Measurements from ENCODE around the gene GLI3.

GLI3 gene

GRCh38 chr7:42011846-42012245, 225.2 kb downstream of the GLI3 start:
- ChIA-PET CTCF (no interaction called here), POLR2A (no interaction called here)
- DNase-seq (ENCODE audit: extremely low spot score): no peak
- TF ChIP-seq ARNT (IDR thresholded peaks at IDR 0.05): no peak

DNA sequence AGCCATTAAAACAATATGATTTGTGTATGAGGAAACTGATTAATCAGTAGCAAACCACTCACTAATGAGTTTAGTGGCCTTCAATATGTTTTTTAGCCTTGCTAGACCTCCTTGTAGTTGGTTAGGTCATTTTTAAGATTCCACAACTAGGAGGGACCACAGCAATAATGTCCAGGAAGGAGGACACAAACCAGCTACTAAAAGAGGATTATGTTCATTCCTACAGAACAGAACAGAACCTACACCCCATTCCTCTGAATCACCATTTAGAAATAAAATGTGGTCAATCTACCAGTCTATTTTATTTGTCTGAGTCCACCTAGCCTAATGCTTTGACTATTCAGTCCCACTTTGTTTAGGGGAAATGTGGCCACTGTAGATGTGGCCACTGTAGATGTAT, 226.3 kb downstream of the GLI3 start:
- DNase-seq (ENCODE audit: extremely low spot score): no peak
- ChIA-PET POLR2A (no interaction called here), CTCF (no interaction called here)
- TF ChIP-seq HDGF (IDR thresholded peaks at IDR 0.05; ENCODE audit: borderline replicate concordance): no peak
- no peak for TF ChIP-seq ARNT (IDR thresholded peaks at IDR 0.05)

DNA sequence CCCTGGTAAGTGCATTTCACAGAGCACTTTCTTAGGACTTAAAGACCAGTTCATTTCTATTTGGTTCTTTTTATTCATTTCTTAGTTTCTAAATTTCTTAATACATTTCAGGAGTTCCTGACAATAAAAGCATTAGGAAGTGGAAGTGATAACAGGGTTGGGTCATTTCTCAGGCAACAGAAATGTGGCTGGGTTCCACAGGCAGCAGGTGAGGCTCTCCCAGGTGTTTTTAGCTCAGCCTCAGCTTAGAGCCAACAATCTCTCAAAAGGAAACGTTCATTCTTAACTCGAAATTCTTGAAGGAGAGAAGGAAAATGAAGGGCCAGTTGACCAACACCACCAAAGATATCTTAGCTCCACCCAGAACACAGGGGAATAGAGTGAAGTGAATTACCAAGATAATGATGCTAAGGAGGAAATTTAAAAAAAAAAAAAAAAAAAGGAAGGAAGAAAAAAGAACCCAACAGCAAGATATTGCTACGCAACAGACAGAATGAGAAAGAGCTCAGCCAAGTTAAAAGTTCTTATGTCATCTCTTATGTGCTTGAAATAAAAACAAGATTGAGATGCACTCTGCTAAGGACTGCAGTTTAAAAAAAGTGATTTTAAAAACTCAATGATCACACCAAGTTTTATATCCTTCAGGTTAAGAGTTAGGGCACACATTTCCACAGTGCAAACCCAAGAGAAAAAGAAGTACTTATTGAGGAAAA, 230.1 kb downstream of the GLI3 start:
- TF ChIP-seq FOXA1 (IDR thresholded peaks at IDR 0.05) (no peak), SUZ12 (IDR thresholded peaks at IDR 0.05) (no peak), ZNF384 (IDR thresholded peaks at IDR 0.05) (no peak), NFRKB (IDR thresholded peaks at IDR 0.05) (no peak), PKNOX1 (IDR thresholded peaks at IDR 0.05) (no peak), CTBP1 (IDR thresholded peaks at IDR 0.05; ENCODE audit: borderline replicate concordance) (no peak), SP1 (IDR thresholded peaks at IDR 0.05) (no peak), HDGF (IDR thresholded peaks at IDR 0.05; ENCODE audit: borderline replicate concordance) (no peak), ARNT (IDR thresholded peaks at IDR 0.05) (no peak), FOXM1 (IDR thresholded peaks at IDR 0.05; ENCODE audit: borderline replicate concordance) (no peak), ELF4 (IDR thresholded peaks at IDR 0.05) (no peak), L3MBTL2 (conservative IDR thresholded peaks at IDR 0.05) (no peak), TARDBP (IDR thresholded peaks at IDR 0.05) (no peak), LEF1 (IDR thresholded peaks at IDR 0.05; ENCODE audit: borderline replicate concordance) (no peak), BHLHE40 (IDR thresholded peaks at IDR 0.05; ENCODE audit: borderline replicate concordance) (no peak), FOXK2 (IDR thresholded peaks at IDR 0.05) (no peak)
- DNase-seq (ENCODE audit: extremely low spot score): no peak
- ChIA-PET POLR2A (no interaction called here), CTCF (interaction anchor here (0.6 kb wide), 1 partner anchor 29 kb away, joined by 3 read pairs; no protein-coding TSS in a partner anchor)

DNA sequence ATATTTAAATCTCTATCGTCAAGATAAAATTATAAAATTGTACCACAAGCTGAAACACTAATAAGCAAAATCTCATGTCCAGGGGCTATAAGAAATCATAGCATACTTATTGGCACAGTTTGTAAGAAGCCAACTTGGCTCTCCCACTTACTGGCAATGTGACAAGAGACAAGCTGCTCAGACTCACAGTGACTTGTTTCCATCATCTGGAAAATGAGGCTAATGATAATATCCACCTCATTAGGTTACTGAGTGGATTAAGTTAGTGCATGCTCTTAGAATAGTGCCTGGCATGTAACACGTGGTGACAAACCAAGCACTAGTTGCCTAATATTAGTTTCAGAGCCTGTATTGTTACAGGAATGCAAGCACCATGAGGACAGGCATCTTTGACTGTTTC, 234.4 kb downstream of the GLI3 start:
- CTCF ChIA-PET: no interaction called here
- no peak for TF ChIP-seq SP1 (IDR thresholded peaks at IDR 0.05)
- no peak for TF ChIP-seq FOXM1 (IDR thresholded peaks at IDR 0.05; ENCODE audit: borderline replicate concordance)
- TF ChIP-seq NFRKB (IDR thresholded peaks at IDR 0.05): no peak
- TF ChIP-seq PKNOX1 (IDR thresholded peaks at IDR 0.05): no peak
- no peak for TF ChIP-seq CTBP1 (IDR thresholded peaks at IDR 0.05; ENCODE audit: borderline replicate concordance)
- no peak for TF ChIP-seq FOXA1 (IDR thresholded peaks at IDR 0.05)
- TF ChIP-seq L3MBTL2 (conservative IDR thresholded peaks at IDR 0.05): no peak
- TF ChIP-seq FOXK2 (IDR thresholded peaks at IDR 0.05): no peak
- TF ChIP-seq HDGF (IDR thresholded peaks at IDR 0.05; ENCODE audit: borderline replicate concordance): no peak
- no peak for TF ChIP-seq ZNF384 (IDR thresholded peaks at IDR 0.05)
- no peak for TF ChIP-seq BHLHE40 (IDR thresholded peaks at IDR 0.05; ENCODE audit: borderline replicate concordance)
- POLR2A ChIA-PET: no interaction called here
- no peak for DNase-seq (ENCODE audit: extremely low spot score)

DNA sequence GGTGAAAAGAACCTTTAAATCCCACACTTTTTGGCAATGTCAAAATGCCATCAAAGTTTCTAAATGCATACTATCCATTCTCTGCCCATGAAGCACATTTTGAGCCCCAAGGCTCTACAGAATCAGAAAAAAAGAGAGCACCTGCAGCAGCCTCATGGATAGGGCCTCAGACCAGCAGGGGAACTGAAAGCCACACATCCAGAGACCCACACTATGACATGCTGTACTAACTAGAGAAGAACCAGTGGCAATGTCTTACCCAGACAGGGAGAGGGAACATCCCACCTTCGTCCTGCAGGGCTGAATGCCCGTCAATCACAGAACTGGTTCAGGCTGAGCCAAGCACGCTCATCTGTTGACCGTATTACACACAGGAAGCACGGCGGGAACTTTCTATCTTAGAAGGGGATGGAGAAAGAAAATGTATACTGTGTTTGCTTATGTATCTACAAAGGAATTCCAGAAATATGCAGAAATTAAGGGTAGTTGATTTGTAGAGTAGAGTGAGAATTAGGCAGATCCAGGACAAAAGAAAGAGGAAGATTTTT, 237.2 kb downstream of the GLI3 start:
- ChIA-PET POLR2A (no interaction called here), CTCF (no interaction called here)
- no peak for DNase-seq (ENCODE audit: extremely low spot score)
- TF ChIP-seq CTBP1 (IDR thresholded peaks at IDR 0.05; ENCODE audit: borderline replicate concordance) (no peak), FOXM1 (IDR thresholded peaks at IDR 0.05; ENCODE audit: borderline replicate concordance) (no peak), NFRKB (IDR thresholded peaks at IDR 0.05) (no peak), BHLHE40 (IDR thresholded peaks at IDR 0.05; ENCODE audit: borderline replicate concordance) (no peak), L3MBTL2 (conservative IDR thresholded peaks at IDR 0.05) (no peak), TARDBP (IDR thresholded peaks at IDR 0.05) (no peak)

GRCh38 chr7:41998041-41998440, 239.0 kb downstream of the GLI3 start:
- no peak for DNase-seq (ENCODE audit: extremely low spot score)
- ChIA-PET CTCF (interaction anchor here (1.9 kb wide), 1 partner anchor 18 kb away, joined by 8 read pairs; no protein-coding TSS in a partner anchor), POLR2A (no interaction called here)
- TF ChIP-seq TARDBP (IDR thresholded peaks at IDR 0.05) (no peak), BHLHE40 (IDR thresholded peaks at IDR 0.05; ENCODE audit: borderline replicate concordance) (no peak)

DNA sequence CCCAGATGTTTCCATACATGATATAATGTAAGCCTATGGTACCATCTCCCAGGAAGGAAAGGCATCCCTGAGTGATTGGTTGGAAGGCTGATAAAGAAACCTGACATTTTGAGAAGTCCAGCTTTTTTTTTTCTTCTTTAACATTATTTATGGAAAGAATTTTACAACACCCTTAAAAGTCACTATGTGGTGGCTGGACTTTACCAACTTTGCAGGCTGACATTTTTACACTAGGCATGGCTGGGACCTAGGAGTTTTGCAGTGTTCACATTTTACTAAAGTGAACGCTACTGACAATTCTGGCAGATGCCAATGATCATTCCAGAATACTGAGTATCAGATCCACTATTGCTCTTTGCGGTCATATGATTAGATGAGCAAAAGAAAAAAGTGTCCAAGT, 239.9 kb downstream of the GLI3 start:
- POLR2A ChIA-PET: no interaction called here
- TF ChIP-seq ARNT (IDR thresholded peaks at IDR 0.05) (no peak), SP1 (IDR thresholded peaks at IDR 0.05) (no peak), CTBP1 (IDR thresholded peaks at IDR 0.05; ENCODE audit: borderline replicate concordance) (no peak), L3MBTL2 (conservative IDR thresholded peaks at IDR 0.05) (no peak), HDGF (IDR thresholded peaks at IDR 0.05; ENCODE audit: borderline replicate concordance) (no peak), NFRKB (IDR thresholded peaks at IDR 0.05) (no peak), FOXA1 (IDR thresholded peaks at IDR 0.05) (no peak), ZNF384 (IDR thresholded peaks at IDR 0.05) (no peak), FOXM1 (IDR thresholded peaks at IDR 0.05; ENCODE audit: borderline replicate concordance) (no peak), ELF4 (IDR thresholded peaks at IDR 0.05) (no peak), SUZ12 (IDR thresholded peaks at IDR 0.05) (no peak), FOXK2 (IDR thresholded peaks at IDR 0.05) (no peak), LEF1 (IDR thresholded peaks at IDR 0.05; ENCODE audit: borderline replicate concordance) (no peak), TARDBP (IDR thresholded peaks at IDR 0.05) (no peak), BHLHE40 (IDR thresholded peaks at IDR 0.05; ENCODE audit: borderline replicate concordance) (no peak)
- CTCF ChIA-PET: interaction anchor here (1.9 kb wide), 1 partner anchor 17 kb away, joined by 8 read pairs; no protein-coding TSS in a partner anchor
- no peak for DNase-seq (ENCODE audit: extremely low spot score)
